ENCODE data around the gene IFT122. TPM values are rescaled to one million over a fixed set of nuclear protein-coding genes. Genes with fewer than 3 reads are reported as not detected.

Gene IFT122
- total RNA-seq, 1 donor from 2014 or later = 17.7 TPM

DNA sequence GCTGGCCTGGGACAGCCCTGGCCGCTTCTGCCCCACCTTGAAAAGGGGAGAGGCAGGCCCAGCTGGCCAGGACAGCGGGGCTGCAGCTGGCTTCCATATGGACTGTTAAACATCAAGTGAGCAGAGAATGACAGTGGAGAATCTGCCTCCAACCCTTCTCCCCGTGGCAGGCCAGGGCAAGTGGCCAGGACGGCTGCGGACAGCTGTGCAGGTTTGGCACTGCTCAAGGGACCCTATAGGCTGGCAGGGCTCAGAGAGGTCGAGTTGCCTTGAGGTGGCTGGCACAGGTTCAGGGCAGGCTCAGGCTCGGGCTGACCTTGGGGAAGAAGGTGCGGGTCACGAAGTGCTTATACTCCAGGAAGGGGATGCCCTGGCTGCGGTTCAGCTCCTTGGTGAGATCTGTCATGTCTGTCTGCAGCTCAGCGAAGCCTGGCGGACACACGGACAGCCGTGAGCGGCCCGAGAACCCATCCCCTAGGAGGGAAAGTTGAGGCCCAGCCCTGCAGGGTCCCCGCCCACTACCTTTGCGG, 127.2 kb downstream of the IFT122 start:
- no peaks in the 10 kb centered on the region for H3K27me3 Mint-ChIP-seq (ENCODE audit: low read depth, unreplicated experiment)
- FAIRE-seq = no peak

GRCh38 chr3:129567939-129568338, 127.9 kb downstream of the IFT122 start:
- Histone ChIP-seq H3K9me3 (ENCODE audit: insufficient read depth, low read depth, low read length) (no peaks in the 10 kb centered on the region), H3K4me1 (ENCODE audit: insufficient read depth, low read length) (no peaks in the 10 kb centered on the region), H2AFZ (ENCODE audit: low read depth, low read length) (no peak overlapping the region), H3K9ac (ENCODE audit: low read length) (no peak overlapping the region), H3K27me3 (ENCODE audit: insufficient read depth, low read length) (no peaks in the 10 kb centered on the region), H3K4me3 (ENCODE audit: insufficient read depth, low read depth, low read length) (no peak overlapping the region), H3K27ac (ENCODE audit: low read depth, low read length) (no peak overlapping the region), H3K79me2 (ENCODE audit: insufficient read depth, low read length) (no peaks in the 10 kb centered on the region), H4K20me1 (ENCODE audit: insufficient read depth, low read length) (no peaks in the 10 kb centered on the region), H3K4me2 (ENCODE audit: low read length) (no peak overlapping the region), H3K36me3 (ENCODE audit: insufficient read depth, low read length) (peaks cover 4% of the 10 kb centered on the region)
- no peak for FAIRE-seq
- no peak overlapping the region for H3K4me3 Mint-ChIP-seq (ENCODE audit: unreplicated experiment)
- H3K36me3 Mint-ChIP-seq (ENCODE audit: low read depth, unreplicated experiment) = peaks cover 13% of the 10 kb centered on the region
- no peaks in the 10 kb centered on the region for H3K4me1 Mint-ChIP-seq (ENCODE audit: low read depth, unreplicated experiment)
- no peaks in the 10 kb centered on the region for H3K27me3 Mint-ChIP-seq (ENCODE audit: low read depth, unreplicated experiment)
- no peak overlapping the region for H3K27ac Mint-ChIP-seq (ENCODE audit: unreplicated experiment)
- H3K9me3 Mint-ChIP-seq (ENCODE audit: unreplicated experiment) = no peaks in the 10 kb centered on the region
- TF ChIP-seq, protein P1, sequence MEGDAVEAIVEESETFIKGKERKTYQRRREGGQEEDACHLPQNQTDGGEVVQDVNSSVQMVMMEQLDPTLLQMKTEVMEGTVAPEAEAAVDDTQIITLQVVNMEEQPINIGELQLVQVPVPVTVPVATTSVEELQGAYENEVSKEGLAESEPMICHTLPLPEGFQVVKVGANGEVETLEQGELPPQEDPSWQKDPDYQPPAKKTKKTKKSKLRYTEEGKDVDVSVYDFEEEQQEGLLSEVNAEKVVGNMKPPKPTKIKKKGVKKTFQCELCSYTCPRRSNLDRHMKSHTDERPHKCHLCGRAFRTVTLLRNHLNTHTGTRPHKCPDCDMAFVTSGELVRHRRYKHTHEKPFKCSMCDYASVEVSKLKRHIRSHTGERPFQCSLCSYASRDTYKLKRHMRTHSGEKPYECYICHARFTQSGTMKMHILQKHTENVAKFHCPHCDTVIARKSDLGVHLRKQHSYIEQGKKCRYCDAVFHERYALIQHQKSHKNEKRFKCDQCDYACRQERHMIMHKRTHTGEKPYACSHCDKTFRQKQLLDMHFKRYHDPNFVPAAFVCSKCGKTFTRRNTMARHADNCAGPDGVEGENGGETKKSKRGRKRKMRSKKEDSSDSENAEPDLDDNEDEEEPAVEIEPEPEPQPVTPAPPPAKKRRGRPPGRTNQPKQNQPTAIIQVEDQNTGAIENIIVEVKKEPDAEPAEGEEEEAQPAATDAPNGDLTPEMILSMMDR (IDR thresholded peaks at IDR 0.05; ENCODE audit: insufficient read depth, low read depth, low read length) = no peak
- no peak for TF ChIP-seq EZH2 (IDR thresholded peaks at IDR 0.05; ENCODE audit: insufficient read depth, low read length)
- DNase-seq (ENCODE audit: low read depth) = no peak

More for the DNA sequence above, 127.2 kb downstream of the IFT122 start:
- Histone ChIP-seq H4K20me1 (ENCODE audit: insufficient read depth, low read length) (no peaks in the 10 kb centered on the region), H3K27me3 (ENCODE audit: insufficient read depth, low read length) (no peaks in the 10 kb centered on the region), H2AFZ (ENCODE audit: low read depth, low read length) (no peak overlapping the region), H3K4me3 (ENCODE audit: insufficient read depth, low read depth, low read length) (no peak overlapping the region), H3K27ac (ENCODE audit: low read depth, low read length) (no peak overlapping the region), H3K9ac (ENCODE audit: low read length) (no peak overlapping the region), H3K36me3 (ENCODE audit: insufficient read depth, low read length) (peaks cover 4% of the 10 kb centered on the region), H3K4me1 (ENCODE audit: insufficient read depth, low read length) (no peaks in the 10 kb centered on the region), H3K9me3 (ENCODE audit: insufficient read depth, low read depth, low read length) (no peaks in the 10 kb centered on the region), H3K79me2 (ENCODE audit: insufficient read depth, low read length) (no peaks in the 10 kb centered on the region), H3K4me2 (ENCODE audit: low read length) (no peak overlapping the region)
- Mint-ChIP-seq H3K4me3 (ENCODE audit: unreplicated experiment) (no peak overlapping the region), H3K36me3 (ENCODE audit: low read depth, unreplicated experiment) (peaks cover 13% of the 10 kb centered on the region), H3K4me1 (ENCODE audit: low read depth, unreplicated experiment) (no peaks in the 10 kb centered on the region), H3K27ac (ENCODE audit: unreplicated experiment) (no peak overlapping the region), H3K9me3 (ENCODE audit: unreplicated experiment) (no peaks in the 10 kb centered on the region)
- DNase-seq (ENCODE audit: low read depth) = no peak
- no peak for TF ChIP-seq EZH2 (IDR thresholded peaks at IDR 0.05; ENCODE audit: insufficient read depth, low read length)
- TF ChIP-seq, protein P1 (IDR thresholded peaks at IDR 0.05; ENCODE audit: insufficient read depth, low read depth, low read length) = no peak

- no peaks in the 10 kb centered on the region for H3K4me1 ChIP-seq (ENCODE audit: insufficient read depth, low read length)
These were observed 129.8 kb downstream of the IFT122 start for GRCh38 chr3:129569856-129570255.

More at GRCh38 chr3:129569856-129570255, 129.8 kb downstream of the IFT122 start:
- Histone ChIP-seq H4K20me1 (ENCODE audit: insufficient read depth, low read length) (no peaks in the 10 kb centered on the region), H2AFZ (ENCODE audit: low read depth, low read length) (no peak overlapping the region), H3K27me3 (ENCODE audit: insufficient read depth, low read length) (no peaks in the 10 kb centered on the region), H3K9ac (ENCODE audit: low read length) (no peak overlapping the region), H3K4me2 (ENCODE audit: low read length) (no peak overlapping the region), H3K4me3 (ENCODE audit: insufficient read depth, low read depth, low read length) (no peak overlapping the region), H3K79me2 (ENCODE audit: insufficient read depth, low read length) (no peaks in the 10 kb centered on the region), H3K9me3 (ENCODE audit: insufficient read depth, low read depth, low read length) (no peaks in the 10 kb centered on the region), H3K36me3 (ENCODE audit: insufficient read depth, low read length) (peaks cover 4% of the 10 kb centered on the region), H3K27ac (ENCODE audit: low read depth, low read length) (no peak overlapping the region)
- FAIRE-seq (no peak), DNase-seq (ENCODE audit: low read depth) (no peak)
- Mint-ChIP-seq H3K27ac (ENCODE audit: unreplicated experiment) (peak overlapping the region; percentile 47), H3K4me1 (ENCODE audit: low read depth, unreplicated experiment) (no peaks in the 10 kb centered on the region), H3K36me3 (ENCODE audit: low read depth, unreplicated experiment) (peaks cover 8% of the 10 kb centered on the region), H3K4me3 (ENCODE audit: unreplicated experiment) (peak overlapping the region; percentile 14), H3K9me3 (ENCODE audit: unreplicated experiment) (no peaks in the 10 kb centered on the region), H3K27me3 (ENCODE audit: low read depth, unreplicated experiment) (no peaks in the 10 kb centered on the region)
- no peak for TF ChIP-seq EZH2 (IDR thresholded peaks at IDR 0.05; ENCODE audit: insufficient read depth, low read length)
- TF ChIP-seq, protein P1 (IDR thresholded peaks at IDR 0.05; ENCODE audit: insufficient read depth, low read depth, low read length) = no peak
